Measurements from ENCODE around the gene ODAD2. TPM values are rescaled to one million over a fixed set of nuclear protein-coding genes. Genes with fewer than 3 reads are reported as not detected.
"Not testable (repeated sequence)": the region's sequence is repeated elsewhere in the genome, so short reads cannot be mapped to it uniquely, and the experiment has no call there.

Gene ODAD2
- total RNA-seq, 1 donor from 2014 or later, result 4.5 TPM

DNA sequence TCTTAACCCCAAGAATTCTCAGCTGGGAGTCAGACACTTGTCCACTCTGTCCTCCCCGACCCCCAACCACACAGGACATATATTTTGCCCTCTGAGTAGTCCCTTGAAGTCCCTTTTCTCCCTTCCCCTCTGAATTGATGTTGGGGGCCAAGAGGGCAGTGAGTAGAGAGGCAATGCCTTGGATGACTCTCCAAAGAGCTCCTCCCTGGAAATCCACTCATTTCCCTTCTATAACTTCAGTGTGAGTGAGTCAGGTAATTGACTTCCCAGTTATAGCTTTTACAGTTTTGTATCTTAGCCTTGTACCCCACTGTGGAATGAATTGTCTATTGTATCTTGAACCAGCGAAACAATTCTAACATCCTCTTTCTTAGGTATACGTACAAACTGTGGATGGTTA, 9.2 kb upstream of the ODAD2 start:
- TF ChIP-seq, protein P1, sequence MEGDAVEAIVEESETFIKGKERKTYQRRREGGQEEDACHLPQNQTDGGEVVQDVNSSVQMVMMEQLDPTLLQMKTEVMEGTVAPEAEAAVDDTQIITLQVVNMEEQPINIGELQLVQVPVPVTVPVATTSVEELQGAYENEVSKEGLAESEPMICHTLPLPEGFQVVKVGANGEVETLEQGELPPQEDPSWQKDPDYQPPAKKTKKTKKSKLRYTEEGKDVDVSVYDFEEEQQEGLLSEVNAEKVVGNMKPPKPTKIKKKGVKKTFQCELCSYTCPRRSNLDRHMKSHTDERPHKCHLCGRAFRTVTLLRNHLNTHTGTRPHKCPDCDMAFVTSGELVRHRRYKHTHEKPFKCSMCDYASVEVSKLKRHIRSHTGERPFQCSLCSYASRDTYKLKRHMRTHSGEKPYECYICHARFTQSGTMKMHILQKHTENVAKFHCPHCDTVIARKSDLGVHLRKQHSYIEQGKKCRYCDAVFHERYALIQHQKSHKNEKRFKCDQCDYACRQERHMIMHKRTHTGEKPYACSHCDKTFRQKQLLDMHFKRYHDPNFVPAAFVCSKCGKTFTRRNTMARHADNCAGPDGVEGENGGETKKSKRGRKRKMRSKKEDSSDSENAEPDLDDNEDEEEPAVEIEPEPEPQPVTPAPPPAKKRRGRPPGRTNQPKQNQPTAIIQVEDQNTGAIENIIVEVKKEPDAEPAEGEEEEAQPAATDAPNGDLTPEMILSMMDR (IDR thresholded peaks at IDR 0.05), result no peak
- intact Hi-C loops (cut with DNase I), result no loop called here
- H3K27me3 ChIP-seq (ENCODE audit: low read depth), result no peaks in the 10 kb centered on the region
- H3K4me1 ChIP-seq, result no peaks in the 10 kb centered on the region
- DNase-seq (no peak), ATAC-seq (no peak)
- no peaks in the 10 kb centered on the region for H3K9me3 ChIP-seq
- no peak overlapping the region for H3K27ac ChIP-seq
- no peaks in the 10 kb centered on the region for H3K36me3 ChIP-seq
- no peak overlapping the region for H3K4me3 ChIP-seq

DNA sequence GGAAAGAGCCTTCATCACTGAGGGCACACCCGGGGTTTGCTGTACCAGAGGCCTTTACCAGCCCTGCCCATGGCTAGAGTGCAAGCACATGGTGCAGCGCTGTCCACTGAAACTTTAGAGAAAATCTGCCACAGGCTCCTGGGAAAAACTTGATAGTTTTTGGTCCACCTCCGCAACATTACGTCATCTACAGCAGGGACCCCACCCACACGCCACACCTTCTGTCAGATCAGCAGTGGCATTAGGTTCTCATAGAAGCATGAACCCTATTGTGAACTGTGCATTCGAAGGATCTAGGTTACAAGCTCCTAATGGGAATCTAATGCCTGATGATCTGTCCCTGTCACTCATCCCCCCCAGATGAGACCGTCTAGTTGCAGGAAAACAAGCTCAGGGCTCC, 2.5 kb upstream of the ODAD2 start:
- H3K36me3 ChIP-seq, result no peaks in the 10 kb centered on the region
- peaks cover 19% of the 10 kb centered on the region for H3K27me3 ChIP-seq (ENCODE audit: low read depth)
- intact Hi-C loops (cut with DNase I), result no loop called here
- no peaks in the 10 kb centered on the region for H3K9me3 ChIP-seq
- TF ChIP-seq, protein P1 (IDR thresholded peaks at IDR 0.05), result no peak
- no peak for DNase-seq
- no peak for ATAC-seq
- H3K4me3 ChIP-seq, result no peak overlapping the region
- H3K27ac ChIP-seq, result no peak overlapping the region
- no peaks in the 10 kb centered on the region for H3K4me1 ChIP-seq

- Histone ChIP-seq H3K27me3 (ENCODE audit: low read depth) (peaks cover 20% of the 10 kb centered on the region), H3K36me3 (no peaks in the 10 kb centered on the region), H3K4me3 (peak overlapping the region; percentile 60), H3K4me1 (no peaks in the 10 kb centered on the region), H3K9me3 (no peaks in the 10 kb centered on the region), H3K27ac (no peak overlapping the region)
- ATAC-seq, result peak; percentile 91 to 93
- TF ChIP-seq, protein P1 (IDR thresholded peaks at IDR 0.05), result no peak
- intact Hi-C loops (cut with DNase I), result no loop called here
- peak; percentile 55 for DNase-seq
Measured at GRCh38 chr10:27998178-27998953, 513 bp downstream of the ODAD2 start.

GRCh38 chr10:27997865-27998177, 1.1 kb downstream of the ODAD2 start:
- no peak for DNase-seq

DNA sequence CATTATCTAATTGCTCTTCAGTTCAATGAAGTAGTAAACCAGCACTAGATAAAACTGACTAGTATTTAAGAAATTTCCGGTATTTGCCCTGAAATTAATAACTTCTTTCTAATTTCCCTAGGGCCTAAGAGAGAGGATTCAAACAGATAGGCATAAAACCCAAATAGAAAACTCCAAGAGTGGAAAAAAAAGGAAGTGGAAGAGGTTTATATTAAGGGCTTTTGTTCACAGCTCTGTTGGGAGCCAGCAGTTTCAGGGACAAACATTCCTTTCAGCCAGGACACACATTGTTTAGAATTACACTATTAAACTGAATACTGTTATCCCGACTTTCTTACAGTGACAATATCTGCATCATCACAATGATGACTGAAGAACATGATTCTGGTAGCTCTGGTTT, 3.6 kb downstream of the ODAD2 start:
- Histone ChIP-seq H3K4me3 (no peak overlapping the region), H3K27ac (no peak overlapping the region), H3K9me3 (no peaks in the 10 kb centered on the region), H3K4me1 (no peaks in the 10 kb centered on the region), H3K36me3 (no peaks in the 10 kb centered on the region), H3K27me3 (ENCODE audit: low read depth) (peaks cover 20% of the 10 kb centered on the region)
- ATAC-seq, result no peak
- intact Hi-C loops (cut with DNase I), result no loop called here
- TF ChIP-seq, protein P1 (IDR thresholded peaks at IDR 0.05), result no peak
- no peak for DNase-seq

More at GRCh38 chr10:27997865-27998177, 1.1 kb downstream of the ODAD2 start:
- ATAC-seq, result no peak
- Histone ChIP-seq H3K27me3 (ENCODE audit: low read depth) (peaks cover 20% of the 10 kb centered on the region), H3K9me3 (no peaks in the 10 kb centered on the region), H3K4me3 (peak overlapping the region; percentile 60), H3K4me1 (no peaks in the 10 kb centered on the region), H3K36me3 (no peaks in the 10 kb centered on the region), H3K27ac (no peak overlapping the region)
- TF ChIP-seq, protein P1 (IDR thresholded peaks at IDR 0.05), result no peak
- intact Hi-C loops (cut with DNase I), result no loop called here

- H3K9me3 ChIP-seq; H3K27me3 ChIP-seq (ENCODE audit: low read depth); H3K27ac ChIP-seq; H3K4me3 ChIP-seq; DNase-seq; H3K36me3 ChIP-seq; intact Hi-C loops (cut with DNase I); H3K4me1 ChIP-seq: not testable (repeated sequence)
- peak in 1 of 2 donors; percentile 51 for ATAC-seq
Measured at GRCh38 chr10:27989357-27989756, 9.5 kb downstream of the ODAD2 start.
